ENCODE measurements around the gene NXPE4. TPM values are rescaled to one million over a fixed set of nuclear protein-coding genes. Genes with fewer than 3 reads are reported as not detected.
A peak's percentile ranks its signal among the peaks of the same experiment; 100 is the strongest.

Gene NXPE4
- total and polyA plus RNA-seq, 9 of the 15 experiments (the other 6 are each of a cell fraction or from before 2014, with no cell fraction given) = not detected

DNA sequence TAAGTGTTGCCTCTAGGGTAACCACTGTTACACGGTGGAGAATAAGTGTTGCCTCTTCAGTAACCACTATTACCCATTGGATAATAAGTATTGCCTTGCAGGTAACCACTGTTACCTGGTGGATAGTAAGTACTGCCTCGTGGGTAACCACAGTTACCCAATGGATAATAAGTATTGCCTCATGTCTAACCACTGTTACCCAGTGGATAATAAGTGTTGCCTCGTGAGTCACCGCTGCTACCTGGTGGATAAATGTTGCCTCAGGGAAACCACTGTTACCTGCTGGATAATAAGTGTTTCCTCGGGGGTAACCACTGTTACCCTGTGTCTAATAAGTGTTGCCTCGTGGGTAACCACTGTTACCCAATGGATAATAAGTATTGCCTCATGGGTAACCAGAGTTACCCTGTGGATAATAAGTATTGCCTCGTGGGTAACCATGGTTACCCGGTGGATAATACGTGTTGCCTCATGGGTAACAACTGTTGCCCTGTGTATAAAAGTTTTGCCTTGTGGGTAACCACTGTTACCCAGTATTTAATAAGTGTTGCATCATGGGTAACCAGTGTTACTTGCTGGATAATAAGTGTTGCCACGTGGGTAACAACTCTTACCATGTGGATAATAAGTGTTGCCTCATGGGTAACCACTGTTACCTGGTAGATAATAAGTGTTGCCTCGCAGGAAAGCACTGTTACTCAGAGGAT lies 12.3 kb upstream of the NXPE4 start:
- no peak overlapping the region for H2AFZ ChIP-seq (ENCODE audit: low read depth, low read length)
- ChIA-PET POLR2A (no interaction called here), CTCF (ENCODE audit: low intra/inter-chr PET ratio) (no interaction called here)
- H3K9me3 ChIP-seq (replicated peaks; ENCODE audit: control insufficient read depth, insufficient read depth, low read depth, low read length) = peaks cover 7% of the 10 kb centered on the region
- peak; percentile 48 for TF ChIP-seq RFX1 (IDR thresholded peaks at IDR 0.05)
- TF ChIP-seq, protein P1, sequence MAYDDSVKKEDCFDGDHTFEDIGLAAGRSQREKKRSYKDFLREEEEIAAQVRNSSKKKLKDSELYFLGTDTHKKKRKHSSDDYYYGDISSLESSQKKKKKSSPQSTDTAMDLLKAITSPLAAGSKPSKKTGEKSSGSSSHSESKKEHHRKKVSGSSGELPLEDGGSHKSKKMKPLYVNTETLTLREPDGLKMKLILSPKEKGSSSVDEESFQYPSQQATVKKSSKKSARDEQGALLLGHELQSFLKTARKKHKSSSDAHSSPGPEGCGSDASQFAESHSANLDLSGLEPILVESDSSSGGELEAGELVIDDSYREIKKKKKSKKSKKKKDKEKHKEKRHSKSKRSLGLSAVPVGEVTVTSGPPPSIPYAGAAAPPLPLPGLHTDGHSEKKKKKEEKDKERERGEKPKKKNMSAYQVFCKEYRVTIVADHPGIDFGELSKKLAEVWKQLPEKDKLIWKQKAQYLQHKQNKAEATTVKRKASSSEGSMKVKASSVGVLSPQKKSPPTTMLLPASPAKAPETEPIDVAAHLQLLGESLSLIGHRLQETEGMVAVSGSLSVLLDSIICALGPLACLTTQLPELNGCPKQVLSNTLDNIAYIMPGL (CRISPR knock-in tag; IDR thresholded peaks at IDR 0.05) = no peak
- TF ChIP-seq RERE (CRISPR knock-in tag; IDR thresholded peaks at IDR 0.05; ENCODE audit: borderline replicate concordance) = no peak
- H3K27me3 ChIP-seq (ENCODE audit: control insufficient read depth in 2 of 2, insufficient read depth in 2 of 2, low read length in 2 of 2) = no peaks in the 10 kb centered on the region
- intact Hi-C loops (cut with micrococcal nuclease) (no loop called here), in situ Hi-C loops (cut with MboI) (no loop called here)
- FAIRE-seq = no peak
- H3K4me3 ChIP-seq = no peak overlapping the region
- H3K79me2 ChIP-seq (ENCODE audit: control insufficient read depth, insufficient read depth, low read length) = no peaks in the 10 kb centered on the region
- no peak overlapping the region for H3K4me2 ChIP-seq (ENCODE audit: insufficient read depth, low read length)
- H3K9me1 ChIP-seq (ENCODE audit: control insufficient read depth, insufficient read depth, low read length) = no peaks in the 10 kb centered on the region
- 0% methylated on average over 11 of the region's 11 CpGs for WGBS (ENCODE audit: insufficient coverage, low coverage, missing lambda C conversion rate)
- H3K4me1 ChIP-seq (replicated peaks in 1 of 2; ENCODE audit: control insufficient read depth in 2 of 2, insufficient read depth in 2 of 2, low read length in 2 of 2) = no peaks in the 10 kb centered on the region
- no TSS peak for BruUV-seq (replicated peaks)
- no peak for DNase-seq (ENCODE audit: extremely low read depth in 1 of 4, low spot score in 3 of 4)
- no peaks in the 10 kb centered on the region for H3K36me3 ChIP-seq (ENCODE audit: control insufficient read depth, insufficient read depth, low read length)
- H3K9ac ChIP-seq (ENCODE audit: insufficient read depth in 1 of 2, low read depth in 2 of 2, low read length in 2 of 2) = no peak overlapping the region
- ATAC-seq = no peak
- no peaks in the 10 kb centered on the region for H4K20me1 ChIP-seq (replicated peaks; ENCODE audit: control insufficient read depth, insufficient read depth, low read length)
- no peak overlapping the region for H3K27ac ChIP-seq (ENCODE audit: extremely low read depth, low read depth, low read length)

Measured in K562 (cell line).